Fibroblast of skin of right biceps (primary cell): Measurements from ENCODE around the gene ZC3H6.
A peak's percentile ranks its signal among the peaks of the same experiment; 100 is the strongest.
"Not testable (repeated sequence)": the region's sequence is repeated elsewhere in the genome, so short reads cannot be mapped to it uniquely, and the experiment has no call there.

Source experiments
- DNase-seq: peaks from one replicate; pipeline ENCODE4 v3.0.0-alpha.2; 2013

Gene ZC3H6

DNA sequence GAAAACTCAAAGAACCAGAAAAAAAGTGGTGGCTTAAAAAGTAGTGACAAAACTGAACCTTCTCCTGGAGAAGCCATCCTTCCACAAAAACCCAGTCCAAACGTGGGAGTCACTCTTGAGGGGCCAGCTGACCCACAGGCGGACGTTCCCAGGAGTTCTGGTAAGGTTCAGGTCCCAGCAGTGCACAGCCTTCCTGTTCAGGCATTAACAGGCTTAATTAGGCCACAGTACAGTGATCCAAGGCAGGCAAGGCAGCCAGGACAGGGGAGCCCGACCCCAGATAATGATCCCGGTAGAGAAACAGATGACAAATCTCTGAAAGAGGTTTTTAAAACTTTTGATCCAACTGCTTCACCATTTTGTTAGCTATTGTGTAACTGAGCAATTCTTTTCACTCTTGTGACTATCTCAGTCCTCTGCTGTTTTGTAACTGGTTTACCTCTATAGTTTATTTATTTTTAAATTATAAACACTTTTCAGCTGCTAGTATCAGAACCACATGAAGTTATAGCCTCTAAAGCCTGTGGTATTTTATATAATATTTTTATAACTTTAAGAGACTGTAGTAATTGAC lies 56.8 kb downstream of the ZC3H6 start:
- no peak for DNase-seq

DNA sequence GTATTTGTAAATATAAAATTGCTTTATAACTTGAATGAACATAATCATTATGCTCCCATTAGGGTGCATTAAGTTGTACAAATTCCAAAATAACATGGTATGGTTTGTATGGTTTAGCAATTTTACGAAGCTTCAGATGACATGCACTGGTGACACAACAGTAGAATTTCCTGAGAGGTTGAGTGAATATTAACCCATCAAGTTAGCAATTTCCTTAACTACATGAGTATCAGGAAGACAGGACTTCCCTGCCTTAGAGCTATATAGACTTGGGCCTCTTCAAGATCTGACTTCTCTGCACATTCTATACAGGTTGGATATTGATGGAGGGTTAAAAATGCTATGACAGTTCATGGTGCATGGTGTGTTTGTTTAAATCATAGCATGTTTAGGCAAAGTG lies 60.2 kb downstream of the ZC3H6 start:
- DNase-seq = no peak

DNA sequence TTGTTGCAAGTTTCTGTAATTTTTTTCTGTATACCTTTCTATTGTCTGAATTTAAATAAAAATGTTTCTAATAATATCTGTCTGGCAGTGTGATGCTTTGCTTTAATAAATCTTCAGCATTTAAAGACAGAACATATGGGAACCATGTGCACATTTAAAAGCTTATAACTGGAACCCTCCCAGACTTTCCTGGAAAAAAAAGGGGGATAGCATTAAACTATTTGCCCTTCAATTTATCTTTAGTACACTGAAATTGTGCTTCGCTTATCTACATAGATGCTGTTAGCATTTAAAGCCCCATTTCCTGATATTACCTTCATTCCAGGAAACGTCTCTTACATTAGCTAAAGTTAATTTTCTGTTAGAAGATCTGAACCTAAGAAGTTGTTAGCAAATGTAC lies 64.6 kb downstream of the ZC3H6 start:
- no peak for DNase-seq

DNA sequence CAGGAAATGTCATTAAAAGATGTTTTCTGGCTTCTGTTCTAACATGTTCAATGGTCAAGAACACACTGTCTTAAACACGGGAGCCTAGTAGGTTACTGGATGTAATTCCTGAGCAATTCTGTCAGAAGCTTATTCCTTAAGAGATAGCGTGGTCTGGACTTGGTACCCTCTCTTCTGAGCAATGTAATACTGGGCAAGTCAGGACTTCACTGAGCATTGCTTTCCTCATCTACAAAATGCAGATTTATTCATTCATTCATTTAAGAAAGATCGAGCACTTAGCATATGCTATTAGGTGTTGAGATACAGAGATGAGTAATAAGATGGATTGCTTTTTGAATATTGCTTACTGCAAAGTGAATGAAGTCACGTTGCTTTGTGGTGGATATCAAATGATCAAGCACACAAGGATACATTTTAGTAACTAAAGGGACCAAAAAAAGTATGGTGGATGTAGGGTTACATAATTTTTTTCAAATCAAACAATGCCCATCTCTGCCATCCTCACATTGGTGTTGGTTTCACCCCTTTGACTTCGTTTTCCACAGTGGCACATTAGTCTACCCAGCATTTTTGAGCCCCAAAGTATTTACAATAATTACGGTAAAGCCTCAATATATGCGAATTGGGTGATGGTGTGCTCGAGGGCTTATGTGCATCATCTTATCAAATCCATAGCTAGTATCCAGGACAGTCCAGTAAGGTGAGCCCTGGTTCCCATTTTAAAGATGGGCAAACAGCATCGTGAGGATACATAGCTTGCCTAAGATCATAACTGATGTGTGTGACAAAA lies 65.3 kb downstream of the ZC3H6 start:
- DNase-seq = no peak

DNA sequence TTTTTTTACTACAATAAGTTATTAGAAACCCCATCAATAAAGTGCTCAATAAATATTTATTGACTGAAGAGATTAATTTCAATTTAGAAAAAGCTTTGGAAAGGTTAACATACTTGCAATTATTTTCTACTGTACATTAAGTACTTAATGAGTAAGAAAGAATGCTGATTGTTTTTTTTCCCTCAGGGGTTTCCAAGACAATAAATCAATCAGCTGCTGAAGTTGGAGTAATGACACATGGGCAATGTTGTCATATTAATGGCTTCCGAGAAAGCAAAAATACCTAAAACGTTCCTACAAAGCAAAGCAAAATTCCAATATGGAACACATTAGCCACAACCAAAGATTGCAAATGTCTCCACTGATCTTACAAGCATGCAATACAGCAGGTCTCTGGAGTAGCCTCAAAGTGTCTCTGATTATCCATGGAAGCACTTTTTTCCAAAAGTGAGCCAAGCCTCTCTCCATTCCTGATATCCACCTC lies 66.7 kb downstream of the ZC3H6 start:
- DNase-seq = peak; percentile 36

DNA sequence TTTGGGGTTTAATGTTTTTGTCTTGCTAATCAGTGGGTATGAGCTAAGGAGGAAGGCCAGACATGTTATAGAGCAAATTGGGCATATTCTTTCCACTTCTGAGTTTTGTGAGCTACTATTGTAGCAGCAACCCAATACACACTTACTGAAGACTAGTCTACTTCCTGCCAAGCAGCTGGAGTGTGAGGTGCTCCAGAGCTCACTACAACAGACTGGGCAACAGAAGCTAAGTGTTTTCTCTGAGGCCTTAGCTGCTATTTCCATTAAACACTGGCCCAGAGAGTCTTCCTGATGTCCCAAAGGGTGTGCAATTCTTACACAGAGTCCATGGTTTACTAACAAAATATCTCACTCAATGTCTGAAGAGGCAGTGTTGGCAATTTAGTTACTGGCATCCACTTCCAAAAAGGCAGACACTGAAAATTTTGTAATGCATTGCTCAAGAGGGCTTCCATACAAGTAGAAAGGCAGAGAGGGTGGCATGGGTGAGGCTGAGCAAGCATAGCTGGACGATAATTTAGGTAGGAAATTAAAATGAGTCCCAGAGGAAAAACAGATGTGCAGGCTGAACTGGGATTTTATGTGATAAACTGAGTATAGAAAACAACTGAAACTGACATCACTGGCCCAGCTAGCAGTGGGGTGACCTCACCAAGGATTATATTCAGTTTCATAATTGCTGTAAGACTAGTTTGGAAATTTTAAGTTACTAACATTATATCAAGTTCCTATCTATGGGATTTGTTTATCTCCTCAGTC lies 68.6 kb downstream of the ZC3H6 start:
- no peak for DNase-seq

DNA sequence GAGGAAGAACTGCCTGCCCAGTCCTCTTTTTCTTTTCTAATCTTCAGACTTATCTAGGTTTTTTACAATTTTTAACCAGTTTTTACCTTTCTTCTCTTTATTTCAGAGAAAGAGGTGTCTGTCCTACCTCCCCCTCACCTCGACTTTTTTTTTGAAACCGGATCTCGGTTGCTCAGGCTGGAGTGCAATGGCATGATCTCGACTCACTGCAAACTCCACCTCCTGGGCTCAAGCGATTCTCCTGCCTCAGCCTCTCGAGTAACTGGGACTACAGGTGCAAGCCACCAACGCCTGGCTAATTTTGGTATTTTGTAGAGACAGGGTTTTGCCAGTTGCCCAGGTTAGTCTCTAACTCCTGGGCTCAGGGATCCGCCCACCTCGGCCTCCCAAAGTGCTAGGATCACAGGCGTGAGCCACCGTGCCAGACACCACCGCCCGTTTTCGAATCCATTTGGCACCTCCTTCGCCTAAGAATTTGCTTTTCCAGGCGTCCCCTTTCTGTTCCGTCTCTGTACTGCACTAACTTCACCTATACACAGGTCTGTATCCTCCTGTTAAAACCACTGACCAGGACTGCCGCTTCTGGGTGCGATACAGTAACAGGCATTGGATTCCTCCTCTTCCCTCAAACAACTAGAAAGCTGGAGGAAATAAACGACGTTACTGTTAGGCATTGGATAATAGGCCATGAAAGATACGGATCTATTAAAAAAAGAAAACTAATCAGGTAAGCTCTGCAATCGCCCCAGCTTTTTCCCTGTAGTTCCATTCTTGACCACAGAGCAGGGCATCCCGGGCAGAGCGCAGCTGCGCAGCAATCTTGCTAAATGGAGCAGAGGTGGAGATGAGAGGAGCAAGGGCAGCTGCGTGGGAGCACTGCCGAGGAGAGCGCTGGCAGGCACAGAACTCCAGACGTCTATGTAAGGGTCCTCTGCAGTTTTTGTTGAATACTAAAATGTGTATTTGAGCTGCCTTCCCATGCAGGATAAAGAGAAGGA lies 69.9 kb downstream of the ZC3H6 start:
- no peak for DNase-seq

DNA sequence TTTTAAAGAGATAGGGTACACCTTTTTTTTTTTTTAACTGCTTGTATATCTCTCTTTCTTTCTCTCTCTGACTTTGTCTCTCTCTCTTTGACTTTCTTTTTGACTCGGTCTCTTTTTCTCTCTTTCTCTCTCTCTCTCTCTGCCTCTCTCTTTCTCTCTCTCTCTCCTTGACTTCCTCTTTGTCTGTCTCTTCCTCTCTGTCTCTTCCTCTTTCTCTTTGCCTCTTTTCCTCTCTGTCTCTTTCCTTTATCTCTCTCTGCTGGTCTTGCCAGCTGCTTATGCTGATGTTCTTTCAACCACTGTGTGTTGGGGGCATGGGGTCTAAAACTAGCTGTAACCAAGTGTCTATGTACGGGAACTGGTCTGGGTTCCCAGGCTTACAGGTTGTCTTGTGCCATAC lies 76.9 kb downstream of the ZC3H6 start:
- DNase-seq = not testable (repeated sequence)

DNA sequence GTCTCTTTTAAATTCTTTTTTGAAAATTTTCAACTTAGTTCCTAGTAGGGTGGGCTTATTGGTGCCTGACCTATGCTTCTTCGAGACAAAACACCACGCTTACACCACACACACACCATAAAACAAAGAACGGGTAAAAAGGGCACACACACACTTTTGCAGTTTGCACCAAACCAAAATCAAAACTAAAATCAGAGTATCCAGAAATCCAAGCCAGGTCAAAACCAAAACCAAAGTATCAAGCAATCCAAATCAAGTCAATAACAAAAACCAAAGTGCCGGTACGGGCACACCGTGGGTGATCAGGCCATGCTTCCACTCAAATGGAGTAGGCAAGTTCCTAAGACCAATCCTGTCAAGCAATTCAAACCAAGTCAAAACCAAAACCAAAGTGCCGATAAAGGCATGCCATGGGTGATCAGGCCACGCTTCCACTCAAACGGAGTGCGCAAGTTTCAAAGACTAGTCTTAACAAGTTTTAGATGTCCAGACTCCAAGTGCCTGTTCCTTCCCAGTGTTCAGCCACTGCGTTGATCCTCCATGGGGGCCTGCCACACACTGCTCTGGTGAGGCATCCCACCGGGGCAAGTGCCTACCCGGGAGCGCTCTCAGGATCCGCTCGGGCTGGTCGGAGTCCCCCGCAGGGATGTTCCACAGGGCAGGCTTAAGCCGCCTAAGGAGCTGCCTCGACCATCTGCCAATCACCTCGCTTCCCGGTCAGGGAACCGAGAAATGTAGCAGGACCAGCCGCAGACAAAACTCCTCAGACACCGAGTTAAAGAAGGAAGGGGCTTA lies 77.6 kb downstream of the ZC3H6 start:
- DNase-seq = not testable (repeated sequence)

DNA sequence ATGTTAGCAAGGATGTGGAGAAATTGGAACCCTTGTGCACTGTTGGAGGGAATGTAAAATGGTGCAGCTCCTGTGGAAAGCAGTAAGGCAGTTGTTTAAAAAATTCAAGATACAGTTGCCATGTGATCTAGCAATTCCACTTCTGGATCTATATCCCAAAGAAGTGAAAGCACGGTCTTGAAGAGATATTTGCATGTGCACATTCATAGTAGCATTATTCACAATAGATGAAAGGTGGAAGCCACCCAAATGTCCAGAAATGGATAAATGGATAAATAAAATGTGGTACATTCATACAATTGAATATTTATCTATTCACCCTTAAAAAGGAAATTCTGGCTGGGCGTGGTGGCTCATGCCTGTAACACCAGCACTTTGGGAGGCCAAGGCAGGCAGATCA lies 78.9 kb downstream of the ZC3H6 start:
- not testable (repeated sequence) for DNase-seq

DNA sequence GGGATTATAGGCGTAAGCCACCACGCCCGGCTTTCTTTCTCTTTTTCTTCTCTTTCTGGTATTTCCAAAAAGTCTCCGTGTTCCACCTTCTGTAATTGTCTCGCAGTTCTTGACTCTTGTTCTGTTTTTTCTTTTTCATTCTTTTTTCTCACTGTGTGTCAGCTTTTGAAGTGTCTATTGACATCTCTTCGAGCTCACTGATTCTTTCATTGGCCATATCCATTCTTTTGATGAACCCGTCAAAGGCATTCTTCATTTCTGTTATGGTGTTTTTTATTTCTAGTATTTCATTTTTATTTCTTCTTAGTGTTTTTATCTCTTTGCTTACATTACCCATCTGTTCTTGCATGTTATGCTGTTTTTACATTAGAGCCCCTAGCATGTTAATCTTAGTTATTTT lies 84.7 kb downstream of the ZC3H6 start:
- not testable (repeated sequence) for DNase-seq
